HepG2 (cell line): ENCODE measurements around the gene YKT6. TPM values are rescaled to one million over a fixed set of nuclear protein-coding genes. Genes with fewer than 3 reads are reported as not detected.
A peak's percentile ranks its signal among the peaks of the same experiment; 100 is the strongest.

Experiments used
- ATF7 ChIP-seq, 2 experiments: fragments of 450-650 bp in 1 of 2; sonication (generic) in 1 of 2; formaldehyde crosslinking in 1 of 2; IDR thresholded peaks; 2 replicates each; pipeline versions ENCODE4 v1.4.0 to v1.6.1; 2016 to 2020; ENCODE audit warnings: antibody characterized with exemption in 1 of 2, mild to moderate bottlenecking in 1 of 2, missing genetic modification reagents in 1 of 2
- ATF7-NPFF ChIP-seq: sonication (generic); formaldehyde crosslinking; IDR thresholded peaks from 2 replicates; pipeline ENCODE4 v1.8.1; 2023; ENCODE audit warnings: mild to moderate bottlenecking, low read depth, missing genetic modification reagents, moderate library complexity
- CC2D1A ChIP-seq: sonication (generic); formaldehyde crosslinking; IDR thresholded peaks from 2 replicates; pipeline ENCODE4 v1.8.1; 2023; ENCODE audit warnings: mild to moderate bottlenecking, missing genetic modification reagents
- DMAP1 ChIP-seq: IDR thresholded peaks from 2 replicates; pipeline ENCODE4 v1.6.1; 2016
- DR1 ChIP-seq: sonication (generic); formaldehyde crosslinking; IDR thresholded peaks from 2 replicates; pipeline ENCODE4 v1.8.0; 2021; ENCODE audit warnings: mild to moderate bottlenecking, missing genetic modification reagents, inconsistent platforms
- FOXP1 ChIP-seq, 2 experiments: fragments of 450-650 bp in 1 of 2; IDR thresholded peaks; 2 replicates each; pipeline ENCODE4 v1.6.1; 2017 to 2018; ENCODE audit warnings: antibody characterized with exemption in 1 of 2
- GATAD1 ChIP-seq: IDR thresholded peaks from 2 replicates; pipeline ENCODE4 v1.6.1; 2016; ENCODE audit warnings: missing genetic modification reagents, missing compliant biosample characterization
- JUNB ChIP-seq: sonication (generic); formaldehyde crosslinking; IDR thresholded peaks from 2 replicates; pipeline ENCODE4 v1.8.0; 2022; ENCODE audit warnings: missing genetic modification reagents, mild to moderate bottlenecking, borderline replicate concordance
- KDM3A ChIP-seq: IDR thresholded peaks from 2 replicates; pipeline ENCODE4 v1.6.1; 2018; ENCODE audit warnings: low read depth, missing compliant biosample characterization
- MEF2D ChIP-seq: sonication (generic); formaldehyde crosslinking; IDR thresholded peaks from 2 replicates; pipeline ENCODE4 v1.5.1; 2020; ENCODE audit warnings: mild to moderate bottlenecking, missing genetic modification reagents
- NFE2 ChIP-seq: sonication (generic); formaldehyde crosslinking; IDR thresholded peaks from 2 replicates; pipeline ENCODE4 v1.4.0; 2020; ENCODE audit warnings: missing genetic modification reagents
- NFKB2 ChIP-seq: sonication (generic); formaldehyde crosslinking; IDR thresholded peaks from 2 replicates; pipeline ENCODE4 v1.4.0; 2020; ENCODE audit warnings: missing genetic modification reagents, borderline replicate concordance
- NR3C1 ChIP-seq: sonication (generic); formaldehyde crosslinking; IDR thresholded peaks from 2 replicates; pipeline ENCODE4 v1.4.0; 2020; ENCODE audit warnings: missing genetic modification reagents
- SIX1 ChIP-seq: sonication (generic); formaldehyde crosslinking; IDR thresholded peaks from 2 replicates; pipeline ENCODE4 v1.4.0; 2020; ENCODE audit warnings: missing genetic modification reagents, borderline replicate concordance
- YEATS4 ChIP-seq: sonication (generic); formaldehyde crosslinking; IDR thresholded peaks from 2 replicates; pipeline ENCODE4 v1.4.0; 2020; ENCODE audit warnings: missing genetic modification reagents, borderline replicate concordance
- ZC3H13 ChIP-seq: sonication (generic); formaldehyde crosslinking; IDR thresholded peaks from 2 replicates; pipeline ENCODE4 v1.8.1; 2023; ENCODE audit warnings: mild to moderate bottlenecking, missing genetic modification reagents, moderate library complexity
- ZMYM2 ChIP-seq: sonication (generic); formaldehyde crosslinking; IDR thresholded peaks from 2 replicates; pipeline ENCODE4 v1.8.0; 2022; ENCODE audit warnings: mild to moderate bottlenecking, missing genetic modification reagents
- ZNF138 ChIP-seq: sonication (generic); formaldehyde crosslinking; IDR thresholded peaks from 2 replicates; pipeline ENCODE4 v1.5.0; 2020; ENCODE audit warnings: mild to moderate bottlenecking, low read depth, missing genetic modification reagents
- ZNF225 ChIP-seq: sonication (generic); formaldehyde crosslinking; IDR thresholded peaks from 2 replicates; pipeline ENCODE4 v1.4.0; 2020; ENCODE audit warnings: mild to moderate bottlenecking, missing genetic modification reagents
- ZNF605 ChIP-seq: sonication (generic); formaldehyde crosslinking; IDR thresholded peaks from 2 replicates; pipeline ENCODE4 v1.8.0; 2022; ENCODE audit warnings: mild to moderate bottlenecking, missing genetic modification reagents
- ZNF670 ChIP-seq: sonication (generic); formaldehyde crosslinking; IDR thresholded peaks from 2 replicates; pipeline ENCODE4 v1.8.0; 2022; ENCODE audit warnings: mild to moderate bottlenecking, missing genetic modification reagents, borderline replicate concordance
- ZNF674 ChIP-seq: sonication (generic); formaldehyde crosslinking; IDR thresholded peaks from 2 replicates; pipeline ENCODE4 v1.5.0; 2020; ENCODE audit warnings: low read depth, mild to moderate bottlenecking, missing genetic modification reagents
- ZNF678 ChIP-seq: sonication (generic); formaldehyde crosslinking; IDR thresholded peaks from 2 replicates; pipeline ENCODE4 v1.4.0; 2020; ENCODE audit warnings: mild to moderate bottlenecking, missing genetic modification reagents
- ZNF788 ChIP-seq: sonication (generic); formaldehyde crosslinking; IDR thresholded peaks from 2 replicates; pipeline ENCODE4 v1.5.0; 2020; ENCODE audit warnings: mild to moderate bottlenecking, missing genetic modification reagents, borderline replicate concordance
- polyA plus RNA-seq, 8 experiments: library from polyadenylated mRNA; depleted of rRNA in 3 of 8; stranded (reverse) in 7 of 8; unstranded in 1 of 8; fragments of >200 nt; fragmentation: Illumina TruSeq in 4 of 8; extraction: Trizol in 4 of 8; gene quantifications; 2 replicates each; pipeline versions ENCODE4 v1.2.1 to v1.2.3, GENCODE V29; 2011 to 2016; ENCODE audit warnings: low read depth in 4 of 8, missing spikeins in 1 of 8, mixed read lengths in 1 of 8; ENCODE audit not compliant: insufficient read depth in 1 of 8
- total RNA-seq, 5 experiments: library from RNA; depleted of rRNA; stranded (reverse); fragments of >200 nt; fragmentation: Illumina TruSeq; extraction: Trizol; gene quantifications; 2 replicates each; pipeline ENCODE4 v1.2.3, GENCODE V29; 2016; ENCODE audit warnings: low read depth in 1 of 5
- TF ChIP-seq, protein P1 (sequence below): sonication (generic); formaldehyde crosslinking; conservative IDR thresholded peaks from 2 replicates; pipeline ENCODE4 v1.8.0; 2022; ENCODE audit warnings: low read depth, missing genetic modification reagents
- TF ChIP-seq, protein P2 (sequence below): sonication (generic); formaldehyde crosslinking; IDR thresholded peaks from 2 replicates; pipeline ENCODE4 v1.9.0; 2022; ENCODE audit warnings: low read depth, missing genetic modification reagents
- TF ChIP-seq, protein P3 (sequence below): sonication (generic); formaldehyde crosslinking; IDR thresholded peaks from 2 replicates; pipeline ENCODE4 v1.4.0; 2020; ENCODE audit warnings: mild to moderate bottlenecking, missing genetic modification reagents

The YKT6 gene
- total and polyA plus RNA-seq, 2 of the 13 experiments (the other 11 are each of a cell fraction or from before 2014, with no cell fraction given), result 52.2 to 60.3 TPM

DNA sequence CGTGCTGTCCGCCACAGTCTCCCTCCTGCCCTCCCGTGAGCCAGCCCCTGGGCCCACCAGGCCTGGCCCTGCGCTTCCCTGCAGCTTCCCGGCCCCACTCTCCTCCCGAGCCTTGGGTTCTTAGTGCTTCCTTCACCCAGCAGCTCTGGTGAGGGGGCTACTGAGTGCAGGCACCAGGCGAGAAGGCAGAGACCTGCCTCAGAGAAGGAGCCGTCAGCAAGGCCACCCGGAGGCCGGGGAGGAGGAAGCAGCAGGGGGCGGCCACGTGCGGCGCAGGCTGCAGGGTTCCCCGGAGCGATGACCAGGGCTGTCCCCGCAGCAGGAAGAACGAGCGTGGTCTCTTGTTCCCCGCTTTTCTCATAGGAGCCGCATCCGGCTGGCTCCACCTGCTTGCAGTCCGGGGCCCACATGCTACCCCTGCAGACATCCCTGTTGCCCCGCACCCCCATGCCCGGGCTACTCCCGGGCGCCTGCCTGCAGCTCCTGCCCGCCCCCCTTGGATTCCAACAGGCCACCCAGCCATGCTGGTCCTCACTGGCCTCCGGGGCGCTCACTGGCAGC lies 20.5 kb downstream of the YKT6 start (continued):
- TF ChIP-seq SIX1 (CRISPR knock-in tag) (no peak), NFE2 (CRISPR knock-in tag) (no peak), ZNF225 (CRISPR knock-in tag) (peak; percentile 88; the same call in 1 of the 2 replicates), ZC3H13 (no peak), MEF2D (CRISPR knock-in tag) (peak; percentile 47; the same call in 1 of the 2 replicates), ZNF670 (CRISPR knock-in tag) (no peak), FOXP1 (IDR thresholded peaks at IDR 0.05) (no peak), FOXP1 (CRISPR knock-in tag; IDR thresholded peaks at IDR 0.05) (no peak), DMAP1 (CRISPR knock-in tag) (no peak; the same call in 1 of the 2 replicates), NR3C1 (CRISPR knock-in tag) (no peak), GATAD1 (CRISPR knock-in tag) (0 out of 2 replicates have a peak, but pooled peaks have one; percentile 39), DR1 (no peak), ZNF788 (CRISPR knock-in tag) (no peak), ZNF678 (CRISPR knock-in tag) (0 out of 2 replicates have a peak, but pooled peaks have one; percentile 50), NFKB2 (CRISPR knock-in tag) (peak; percentile 89; the same call in 1 of the 2 replicates), JUNB (CRISPR knock-in tag) (no peak), YEATS4 (CRISPR knock-in tag) (peak; percentile 38; the same call in 1 of the 2 replicates), KDM3A (CRISPR knock-in tag) (no peak), ATF7-NPFF (CRISPR knock-in tag) (peak; percentile 88), ZMYM2 (CRISPR knock-in tag) (no peak; the same call in 1 of the 2 replicates), ATF7 (IDR thresholded peaks at IDR 0.05) (no peak), ATF7 (CRISPR knock-in tag; IDR thresholded peaks at IDR 0.05) (no peak), ZNF674 (no peak), ZNF138 (CRISPR knock-in tag) (peak; percentile 80; the same call in 1 of the 2 replicates), CC2D1A (CRISPR knock-in tag) (no peak), ZNF605 (peak; percentile 94)
- TF ChIP-seq, protein P1, sequence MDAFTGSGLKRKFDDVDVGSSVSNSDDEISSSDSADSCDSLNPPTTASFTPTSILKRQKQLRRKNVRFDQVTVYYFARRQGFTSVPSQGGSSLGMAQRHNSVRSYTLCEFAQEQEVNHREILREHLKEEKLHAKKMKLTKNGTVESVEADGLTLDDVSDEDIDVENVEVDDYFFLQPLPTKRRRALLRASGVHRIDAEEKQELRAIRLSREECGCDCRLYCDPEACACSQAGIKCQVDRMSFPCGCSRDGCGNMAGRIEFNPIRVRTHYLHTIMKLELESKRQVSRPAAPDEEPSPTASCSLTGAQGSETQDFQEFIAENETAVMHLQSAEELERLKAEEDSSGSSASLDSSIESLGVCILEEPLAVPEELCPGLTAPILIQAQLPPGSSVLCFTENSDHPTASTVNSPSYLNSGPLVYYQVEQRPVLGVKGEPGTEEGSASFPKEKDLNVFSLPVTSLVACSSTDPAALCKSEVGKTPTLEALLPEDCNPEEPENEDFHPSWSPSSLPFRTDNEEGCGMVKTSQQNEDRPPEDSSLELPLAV (CRISPR knock-in tag), result no peak
- TF ChIP-seq, protein P2, sequence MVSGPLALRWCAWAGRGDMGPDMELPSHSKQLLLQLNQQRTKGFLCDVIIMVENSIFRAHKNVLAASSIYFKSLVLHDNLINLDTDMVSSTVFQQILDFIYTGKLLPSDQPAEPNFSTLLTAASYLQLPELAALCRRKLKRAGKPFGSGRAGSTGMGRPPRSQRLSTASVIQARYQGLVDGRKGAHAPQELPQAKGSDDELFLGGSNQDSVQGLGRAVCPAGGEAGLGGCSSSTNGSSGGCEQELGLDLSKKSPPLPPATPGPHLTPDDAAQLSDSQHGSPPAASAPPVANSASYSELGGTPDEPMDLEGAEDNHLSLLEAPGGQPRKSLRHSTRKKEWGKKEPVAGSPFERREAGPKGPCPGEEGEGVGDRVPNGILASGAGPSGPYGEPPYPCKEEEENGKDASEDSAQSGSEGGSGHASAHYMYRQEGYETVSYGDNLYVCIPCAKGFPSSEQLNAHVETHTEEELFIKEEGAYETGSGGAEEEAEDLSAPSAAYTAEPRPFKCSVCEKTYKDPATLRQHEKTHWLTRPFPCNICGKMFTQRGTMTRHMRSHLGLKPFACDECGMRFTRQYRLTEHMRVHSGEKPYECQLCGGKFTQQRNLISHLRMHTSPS (CRISPR knock-in tag), result 0 out of 2 replicates have a peak, but pooled peaks have one; percentile 39
- TF ChIP-seq, protein P3, sequence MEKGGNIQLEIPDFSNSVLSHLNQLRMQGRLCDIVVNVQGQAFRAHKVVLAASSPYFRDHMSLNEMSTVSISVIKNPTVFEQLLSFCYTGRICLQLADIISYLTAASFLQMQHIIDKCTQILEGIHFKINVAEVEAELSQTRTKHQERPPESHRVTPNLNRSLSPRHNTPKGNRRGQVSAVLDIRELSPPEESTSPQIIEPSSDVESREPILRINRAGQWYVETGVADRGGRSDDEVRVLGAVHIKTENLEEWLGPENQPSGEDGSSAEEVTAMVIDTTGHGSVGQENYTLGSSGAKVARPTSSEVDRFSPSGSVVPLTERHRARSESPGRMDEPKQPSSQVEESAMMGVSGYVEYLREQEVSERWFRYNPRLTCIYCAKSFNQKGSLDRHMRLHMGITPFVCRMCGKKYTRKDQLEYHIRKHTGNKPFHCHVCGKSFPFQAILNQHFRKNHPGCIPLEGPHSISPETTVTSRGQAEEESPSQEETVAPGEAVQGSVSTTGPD (CRISPR knock-in tag), result 0 out of 2 replicates have a peak, but pooled peaks have one; percentile 23
